ENCODE results near the gene MUC5B. TPM values are rescaled to one million over a fixed set of nuclear protein-coding genes. Genes with fewer than 3 reads are reported as not detected.

Gene MUC5B
- total RNA-seq, 1 donor from 2014 or later, result not detected

DNA sequence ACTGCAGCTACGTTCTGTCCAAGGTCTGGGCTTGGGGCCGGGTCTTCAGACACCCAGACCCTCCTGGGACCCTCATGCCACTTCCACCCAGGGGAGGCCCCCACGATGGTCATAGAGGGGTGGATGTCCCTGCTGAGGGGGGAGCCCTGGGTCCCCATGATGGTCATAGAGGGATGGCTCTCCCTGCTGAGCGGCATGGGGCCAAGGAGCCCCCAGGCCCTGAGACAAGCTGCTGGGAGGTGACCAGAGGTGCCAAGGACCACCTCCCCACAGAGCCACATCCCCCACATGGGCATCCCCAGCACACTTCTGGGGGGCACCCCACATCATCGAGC lies 7.2 kb downstream of the MUC5B start:
- no peak for FAIRE-seq
- no peak for DNase-seq (ENCODE audit: low spot score in 2 of 2)

DNA sequence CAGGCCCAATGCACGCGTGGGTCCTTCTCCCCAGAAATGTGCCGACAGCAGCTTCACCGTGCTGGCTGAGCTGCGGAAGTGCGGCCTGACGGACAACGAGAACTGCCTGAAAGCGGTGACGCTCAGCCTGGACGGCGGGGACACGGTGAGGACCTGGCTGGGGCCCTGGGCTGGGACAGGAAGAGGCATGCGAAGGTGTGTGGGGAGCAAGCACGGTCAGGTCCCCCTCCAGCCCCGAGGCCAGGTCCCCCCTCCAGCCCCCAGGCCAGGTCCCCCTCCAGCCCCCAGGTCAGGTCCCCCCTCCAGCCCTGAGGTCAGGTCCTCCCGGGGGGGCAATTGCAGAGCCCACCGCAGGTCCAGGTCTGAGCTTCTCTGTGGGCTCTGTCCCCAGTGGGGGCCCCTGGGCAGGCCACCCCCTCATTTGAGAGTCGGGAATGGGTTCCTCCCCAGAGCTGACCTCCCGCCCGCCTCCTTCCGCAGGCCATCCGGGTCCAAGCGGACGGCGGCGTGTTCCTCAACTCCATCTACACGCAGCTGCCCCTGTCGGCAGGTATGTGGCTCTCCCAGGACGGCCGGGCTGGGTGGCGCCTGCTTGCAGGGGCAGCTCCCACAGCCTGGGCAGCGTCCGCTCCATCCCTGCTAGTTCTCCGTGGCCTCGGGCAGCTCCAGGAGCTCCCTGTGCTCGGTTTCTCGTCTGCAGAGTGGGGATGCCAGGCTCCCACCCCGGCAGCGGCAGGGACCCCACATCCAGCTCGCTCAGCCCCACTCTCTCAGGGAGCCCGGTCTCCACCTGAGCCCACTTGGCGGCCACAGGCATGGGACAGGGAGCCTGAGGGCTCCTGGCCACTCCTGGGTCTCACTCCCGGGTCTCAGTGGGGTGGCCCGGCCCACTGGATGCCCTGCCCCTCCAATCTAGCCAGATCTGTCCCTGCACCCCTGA lies 7.9 kb downstream of the MUC5B start:
- DNase-seq (ENCODE audit: low spot score in 2 of 2) (no peak), FAIRE-seq (no peak)

DNA sequence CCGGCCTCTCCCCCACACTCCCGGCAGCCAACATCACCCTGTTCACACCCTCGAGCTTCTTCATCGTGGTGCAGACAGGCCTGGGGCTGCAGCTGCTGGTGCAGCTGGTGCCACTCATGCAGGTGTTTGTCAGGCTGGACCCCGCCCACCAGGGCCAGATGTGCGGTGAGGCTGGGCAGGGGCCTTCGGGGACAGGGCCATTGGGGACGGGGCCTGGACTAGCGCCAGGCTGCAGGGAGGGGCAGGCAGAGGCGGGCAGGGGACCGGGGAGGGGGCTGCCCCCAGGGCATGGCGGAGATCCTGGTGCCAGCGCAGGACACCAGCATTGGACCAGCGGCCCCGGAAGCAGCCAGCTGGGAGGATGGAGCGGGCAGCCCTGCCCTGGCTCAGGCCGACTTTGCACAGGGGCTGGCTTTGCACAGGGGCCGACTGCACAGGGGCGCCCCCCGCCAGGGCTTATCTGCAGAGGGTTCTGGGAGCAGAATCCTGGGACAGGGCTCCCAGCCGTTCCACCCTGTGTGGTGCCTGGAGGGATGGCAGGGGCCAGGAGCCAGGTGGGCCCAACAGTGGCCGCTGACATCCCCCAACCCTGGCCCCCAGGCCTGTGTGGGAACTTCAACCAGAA lies 8.6 kb downstream of the MUC5B start:
- DNase-seq (ENCODE audit: low spot score in 2 of 2), result no peak
- FAIRE-seq, result no peak

DNA sequence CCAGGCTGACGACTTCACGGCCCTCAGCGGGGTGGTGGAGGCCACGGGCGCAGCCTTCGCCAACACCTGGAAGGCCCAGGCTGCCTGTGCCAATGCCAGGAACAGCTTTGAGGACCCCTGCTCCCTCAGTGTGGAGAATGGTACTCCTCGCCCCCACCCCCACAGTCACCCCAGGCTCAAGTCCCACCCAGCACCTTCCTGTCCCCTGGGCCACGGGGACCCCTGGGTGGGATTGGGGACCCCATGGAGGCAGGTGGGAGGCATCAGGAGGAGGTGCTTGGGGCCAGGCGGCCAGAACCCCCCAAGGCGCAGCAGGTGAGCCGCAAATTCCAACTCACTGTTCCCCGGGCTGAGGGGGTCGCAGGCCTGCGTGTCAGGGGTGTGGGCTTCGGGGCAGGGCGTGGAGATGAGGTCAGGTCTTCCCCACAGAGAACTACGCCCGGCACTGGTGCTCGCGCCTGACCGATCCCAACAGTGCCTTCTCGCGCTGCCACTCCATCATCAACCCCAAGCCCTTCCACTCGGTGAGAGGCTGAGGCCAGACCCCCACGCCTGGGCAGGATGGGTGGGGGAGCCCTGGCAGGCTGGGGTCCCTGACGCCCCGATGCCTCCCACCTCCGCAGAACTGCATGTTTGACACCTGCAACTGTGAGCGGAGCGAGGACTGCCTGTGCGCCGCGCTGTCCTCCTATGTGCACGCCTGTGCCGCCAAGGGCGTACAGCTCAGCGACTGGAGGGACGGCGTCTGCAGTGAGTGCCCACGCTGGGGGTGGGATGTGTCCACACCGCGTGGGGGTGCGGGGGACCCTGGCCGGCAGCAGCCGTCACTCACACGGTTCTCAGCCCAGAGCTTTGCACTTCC lies 9.4 kb downstream of the MUC5B start:
- FAIRE-seq (no peak), DNase-seq (ENCODE audit: low spot score in 2 of 2) (no peak)

DNA sequence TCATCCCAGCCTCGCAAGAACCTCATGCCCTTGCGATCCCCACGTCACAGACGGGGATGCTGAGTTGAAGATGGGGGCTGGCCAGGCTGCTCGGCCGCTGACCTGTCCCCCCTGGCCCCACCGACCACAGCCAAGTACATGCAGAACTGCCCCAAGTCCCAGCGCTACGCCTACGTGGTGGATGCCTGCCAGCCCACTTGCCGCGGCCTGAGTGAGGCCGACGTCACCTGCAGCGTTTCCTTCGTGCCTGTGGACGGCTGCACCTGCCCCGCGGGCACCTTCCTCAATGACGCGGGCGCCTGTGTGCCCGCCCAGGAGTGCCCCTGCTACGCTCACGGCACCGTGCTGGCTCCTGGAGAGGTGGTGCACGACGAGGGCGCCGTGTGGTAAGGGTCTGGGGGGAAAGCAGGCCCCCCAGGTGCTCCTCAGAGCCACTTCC lies 10.0 kb downstream of the MUC5B start:
- no peak for DNase-seq (ENCODE audit: low spot score in 2 of 2)
- no peak for FAIRE-seq

DNA sequence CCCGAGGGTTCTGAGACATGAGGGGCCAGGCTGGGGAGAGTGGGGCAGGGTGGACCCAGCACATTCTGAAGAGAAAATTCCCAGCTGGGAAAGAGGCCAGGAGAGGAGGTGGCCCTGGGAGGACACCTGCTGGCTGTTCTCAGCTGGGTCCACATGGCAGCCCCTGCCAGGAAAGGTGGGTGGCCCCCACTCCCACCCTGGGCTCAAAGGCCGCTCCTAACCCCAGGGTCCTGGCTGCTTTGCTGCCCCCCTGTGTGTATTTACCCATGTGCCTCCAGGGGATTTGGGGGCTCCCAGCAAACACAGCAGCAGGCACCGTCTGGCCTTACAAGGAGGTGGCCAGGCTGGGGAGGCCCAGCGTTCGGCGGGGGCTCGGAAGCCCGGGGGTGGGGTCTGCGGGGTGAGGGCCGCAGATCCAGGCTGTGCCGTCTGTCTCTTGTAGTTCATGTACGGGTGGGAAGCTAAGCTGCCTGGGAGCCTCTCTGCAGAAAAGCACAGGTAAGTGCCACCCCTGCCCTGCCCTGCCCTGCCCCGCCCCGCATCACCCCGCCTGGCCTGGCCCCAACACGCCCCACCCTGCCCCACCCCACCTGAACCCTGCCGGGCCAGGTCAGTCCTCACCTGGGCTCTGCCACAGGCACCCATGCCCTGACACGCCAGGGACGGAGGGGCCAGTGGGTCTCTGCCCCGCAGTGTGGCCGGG lies 10.6 kb downstream of the MUC5B start:
- FAIRE-seq, result no peak

DNA sequence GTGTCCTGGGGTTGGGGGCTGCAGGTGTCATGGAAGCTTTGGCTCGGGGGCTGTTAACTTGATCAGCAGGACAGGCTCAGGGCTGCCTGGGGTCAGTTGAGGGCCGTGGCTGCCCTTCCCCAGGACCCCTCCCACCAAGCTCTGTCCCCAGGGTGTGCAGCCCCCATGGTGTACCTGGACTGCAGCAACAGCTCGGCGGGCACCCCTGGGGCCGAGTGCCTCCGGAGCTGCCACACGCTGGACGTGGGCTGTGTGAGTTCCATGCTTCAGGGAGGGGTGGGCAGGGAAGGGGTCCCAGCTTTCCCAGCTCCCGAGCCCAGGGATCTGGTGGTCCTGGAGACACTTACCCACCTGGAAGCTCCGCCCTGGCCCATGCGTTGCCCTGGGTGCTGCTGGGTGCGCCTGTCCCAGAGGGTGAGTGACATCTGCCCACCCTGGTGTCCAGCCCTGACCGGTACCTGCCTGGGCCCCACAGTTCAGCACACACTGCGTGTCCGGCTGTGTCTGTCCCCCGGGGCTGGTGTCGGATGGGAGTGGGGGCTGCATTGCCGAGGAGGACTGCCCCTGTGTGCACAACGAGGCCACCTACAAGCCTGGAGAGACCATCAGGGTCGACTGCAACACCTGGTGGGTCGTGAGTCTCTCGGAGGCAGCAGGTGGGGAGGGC lies 11.3 kb downstream of the MUC5B start:
- FAIRE-seq (no peak), DNase-seq (ENCODE audit: low spot score in 2 of 2) (no peak)

More for the DNA sequence above, 10.6 kb downstream of the MUC5B start:
- DNase-seq (ENCODE audit: low spot score in 2 of 2), result no peak

DNA sequence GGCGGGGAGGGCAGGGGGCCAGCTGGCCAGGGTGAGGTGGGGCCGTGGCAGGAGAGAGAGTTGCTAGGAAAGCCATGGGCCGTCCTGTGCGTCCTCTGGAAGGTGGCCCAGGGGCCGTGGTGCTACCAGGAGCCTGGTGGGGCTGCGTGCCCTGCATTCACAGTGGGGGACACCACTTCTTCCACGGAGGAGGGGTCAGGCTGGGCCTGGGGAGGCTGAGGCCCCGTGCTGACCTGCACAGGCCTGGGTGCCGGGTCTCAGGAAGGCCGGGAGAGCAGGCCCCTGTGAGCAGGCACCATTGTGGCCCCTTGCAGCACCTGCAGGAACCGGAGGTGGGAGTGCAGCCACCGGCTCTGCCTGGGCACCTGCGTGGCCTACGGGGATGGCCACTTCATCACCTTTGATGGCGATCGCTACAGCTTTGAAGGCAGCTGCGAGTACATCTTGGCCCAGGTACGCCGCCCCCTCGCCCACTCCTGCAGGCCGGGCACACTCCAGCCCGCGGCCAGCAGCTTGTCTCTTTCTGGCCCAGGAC lies 12.0 kb downstream of the MUC5B start:
- FAIRE-seq (no peak), DNase-seq (ENCODE audit: low spot score in 2 of 2) (no peak)

DNA sequence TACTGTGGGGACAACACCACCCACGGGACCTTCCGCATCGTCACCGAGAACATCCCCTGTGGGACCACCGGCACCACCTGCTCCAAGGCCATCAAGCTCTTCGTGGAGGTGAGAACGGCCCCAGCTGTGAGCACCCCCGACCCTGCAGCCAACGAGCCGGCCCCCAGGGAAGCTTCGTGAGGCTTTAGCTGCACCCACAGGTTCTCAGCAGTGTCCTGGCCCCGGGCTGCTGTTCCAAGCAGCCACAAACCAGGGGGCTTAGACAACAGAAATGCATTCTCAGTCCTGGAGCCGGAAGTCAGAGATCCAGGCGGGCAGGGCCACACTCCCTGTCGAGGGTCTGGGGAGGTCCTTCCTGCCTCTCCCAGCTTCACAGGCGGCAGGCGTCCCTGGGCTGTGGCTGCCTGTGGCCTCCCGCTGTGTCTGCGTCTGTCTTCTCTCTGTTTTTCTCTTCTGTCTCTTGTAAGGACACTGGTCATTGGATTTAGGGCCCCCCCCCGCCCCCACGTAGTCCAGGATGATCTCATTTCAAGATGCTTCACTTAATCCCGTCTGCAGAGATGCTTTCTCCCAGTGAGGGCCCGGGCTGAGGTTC lies 12.5 kb downstream of the MUC5B start:
- no peak for DNase-seq (ENCODE audit: low spot score in 2 of 2)
- no peak for FAIRE-seq

DNA sequence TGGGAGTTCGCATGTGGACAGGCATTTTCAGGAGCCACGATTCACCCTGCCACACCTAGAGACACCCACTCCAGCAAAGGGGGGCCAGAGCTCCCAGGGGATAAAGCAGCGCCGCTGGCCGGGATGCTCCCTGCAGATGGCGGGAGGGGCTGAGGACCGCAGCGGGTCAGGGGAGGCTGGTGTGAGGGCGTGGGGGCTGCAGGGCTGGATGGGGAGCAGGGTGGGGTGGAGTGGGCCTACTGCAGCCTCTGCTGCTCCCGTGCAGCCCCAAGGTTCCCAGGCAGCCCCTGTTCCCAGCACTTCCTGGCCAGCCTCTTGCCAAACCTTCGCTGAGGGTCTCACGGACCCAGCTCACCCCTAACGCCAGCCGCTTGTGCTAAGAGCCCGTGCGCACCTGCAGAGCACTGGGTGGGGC lies 13.0 kb downstream of the MUC5B start:
- no peak for FAIRE-seq
- no peak for DNase-seq (ENCODE audit: low spot score in 2 of 2)

DNA sequence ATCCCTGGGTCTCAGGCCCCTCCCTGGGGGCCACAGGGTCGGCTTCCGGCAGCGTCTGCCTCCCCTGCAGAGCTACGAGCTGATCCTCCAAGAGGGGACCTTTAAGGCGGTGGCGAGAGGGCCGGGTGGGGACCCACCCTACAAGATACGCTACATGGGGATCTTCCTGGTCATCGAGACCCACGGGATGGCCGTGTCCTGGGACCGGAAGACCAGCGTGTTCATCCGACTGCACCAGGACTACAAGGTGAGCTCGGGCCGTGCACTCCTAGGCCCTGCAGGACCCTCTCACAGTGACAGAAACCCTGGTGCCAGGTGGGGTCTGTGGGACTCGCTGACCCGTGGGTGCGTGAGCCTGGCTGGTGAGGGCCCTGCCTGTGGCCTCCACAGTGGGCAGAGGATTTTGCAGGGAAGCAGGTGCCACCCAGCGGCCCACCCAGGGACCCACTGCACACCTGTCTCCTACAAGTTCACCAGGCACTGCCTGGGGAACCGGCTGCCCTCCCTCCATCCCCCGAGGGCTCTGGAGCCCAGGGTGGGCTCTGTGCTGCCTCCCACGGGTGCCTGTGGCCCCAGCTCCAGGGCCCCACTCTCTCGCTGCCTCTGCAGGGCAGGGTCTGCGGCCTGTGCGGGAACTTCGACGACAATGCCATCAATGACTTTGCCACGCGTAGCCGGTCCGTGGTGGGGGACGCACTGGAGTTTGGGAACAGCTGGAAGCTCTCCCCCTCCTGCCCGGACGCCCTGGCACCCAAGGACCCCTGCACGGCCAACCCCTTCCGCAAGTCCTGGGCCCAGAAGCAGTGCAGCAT lies 13.7 kb downstream of the MUC5B start:
- FAIRE-seq (no peak), DNase-seq (ENCODE audit: low spot score in 2 of 2) (no peak)

DNA sequence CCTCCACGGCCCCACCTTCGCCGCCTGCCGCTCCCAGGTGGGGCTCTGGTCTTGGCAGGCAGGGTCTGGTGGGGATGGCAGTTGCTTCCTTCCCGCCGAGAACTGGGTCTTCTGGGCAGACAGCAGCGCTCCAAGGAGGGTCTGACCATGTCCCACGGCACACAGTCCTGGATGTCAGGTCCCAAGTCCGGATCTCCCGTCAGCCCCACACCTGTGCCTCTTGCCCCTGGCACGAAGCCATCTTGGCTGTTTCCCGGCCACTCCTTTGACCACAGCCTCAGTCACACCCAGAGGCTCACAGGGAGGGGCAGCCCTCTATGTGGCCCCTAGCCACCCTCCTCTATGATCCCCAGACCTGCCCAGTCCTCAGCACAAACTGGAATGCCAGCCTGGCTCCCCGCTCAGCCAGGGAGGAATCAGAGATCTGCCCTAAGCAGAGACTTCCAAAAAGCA lies 14.3 kb downstream of the MUC5B start:
- FAIRE-seq (no peak), DNase-seq (ENCODE audit: low spot score in 2 of 2) (no peak)

DNA sequence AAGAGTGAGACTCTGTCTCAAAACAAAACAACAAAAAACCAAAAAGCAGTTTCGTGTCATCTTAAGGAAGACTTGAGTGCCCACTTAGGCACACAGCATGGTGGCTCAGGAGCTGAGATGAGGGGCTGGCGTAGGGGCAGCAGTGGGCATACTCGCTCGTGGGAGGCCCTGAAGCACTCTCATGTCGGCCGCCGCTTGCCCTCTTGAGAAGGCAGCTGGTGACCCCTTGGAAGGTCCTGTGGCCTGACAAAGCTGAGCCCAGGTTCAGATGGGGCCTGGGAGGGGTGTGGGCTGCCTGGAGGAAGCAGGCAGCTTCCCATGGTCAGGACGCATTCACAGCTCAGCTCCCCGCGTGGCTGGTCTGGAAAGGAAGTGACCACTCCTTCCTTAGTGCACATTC lies 15.0 kb downstream of the MUC5B start:
- FAIRE-seq (no peak), DNase-seq (ENCODE audit: low spot score in 2 of 2) (no peak)

DNA sequence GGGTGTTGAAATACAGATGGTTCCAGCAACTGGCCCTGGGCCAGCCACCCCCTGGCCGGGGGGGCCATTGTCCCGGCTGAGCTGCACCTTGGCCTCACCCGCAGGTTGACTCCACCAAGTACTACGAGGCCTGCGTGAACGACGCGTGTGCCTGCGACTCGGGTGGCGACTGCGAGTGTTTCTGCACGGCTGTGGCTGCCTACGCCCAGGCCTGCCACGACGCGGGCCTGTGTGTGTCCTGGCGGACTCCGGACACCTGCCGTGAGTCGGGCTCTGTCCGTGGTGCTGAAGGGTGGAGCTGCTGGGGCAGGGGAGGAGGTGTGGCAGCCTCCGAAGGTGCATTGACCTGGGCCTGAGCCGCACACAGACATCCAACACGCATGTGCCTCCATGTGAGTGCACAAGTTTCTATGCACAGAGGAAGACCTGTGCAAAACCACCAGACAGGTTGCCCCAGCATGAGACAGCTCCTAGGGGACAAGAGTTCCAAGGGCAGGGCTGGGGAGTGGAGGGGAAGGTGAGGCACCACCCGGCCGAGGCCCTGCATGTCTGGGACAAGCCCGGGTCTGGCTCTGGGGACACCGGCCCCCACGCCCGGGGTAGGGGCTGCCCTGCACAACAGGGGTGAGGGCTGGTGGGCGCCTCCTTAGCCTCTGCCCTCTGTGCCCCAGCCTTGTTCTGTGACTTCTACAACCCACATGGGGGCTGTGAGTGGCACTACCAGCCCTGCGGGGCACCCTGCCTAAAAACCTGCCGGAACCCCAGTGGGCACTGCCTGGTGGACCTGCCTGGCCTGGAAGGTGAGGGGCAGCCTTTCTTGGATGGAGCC lies 16.1 kb downstream of the MUC5B start:
- DNase-seq (ENCODE audit: low spot score in 2 of 2), result no peak
- FAIRE-seq, result no peak

DNA sequence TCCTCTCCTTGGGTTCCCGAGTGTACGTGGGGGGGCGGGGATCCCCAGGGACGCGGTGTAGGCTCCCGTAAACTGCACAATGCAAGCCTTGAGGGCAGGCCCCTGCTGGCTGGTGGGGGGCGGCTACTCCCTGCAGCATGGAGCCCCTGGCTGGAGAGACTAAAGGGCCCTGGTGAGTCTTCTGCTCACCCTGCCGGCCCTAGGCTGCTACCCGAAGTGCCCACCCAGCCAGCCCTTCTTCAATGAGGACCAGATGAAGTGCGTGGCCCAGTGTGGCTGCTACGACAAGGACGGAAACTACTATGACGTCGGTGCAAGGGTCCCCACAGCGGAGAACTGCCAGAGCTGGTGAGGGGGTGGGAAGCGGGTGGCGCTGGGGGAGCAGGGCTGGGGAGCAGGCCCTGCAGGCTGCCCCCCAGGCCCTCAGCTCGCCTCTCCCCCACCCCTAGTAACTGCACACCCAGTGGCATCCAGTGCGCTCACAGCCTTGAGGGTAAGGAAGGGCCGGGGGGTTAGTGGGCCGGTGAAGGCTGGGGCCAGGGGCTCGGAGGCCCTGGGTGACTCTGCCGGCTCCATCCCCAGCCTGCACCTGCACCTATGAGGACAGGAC lies 16.8 kb downstream of the MUC5B start:
- FAIRE-seq (no peak), DNase-seq (ENCODE audit: low spot score in 2 of 2) (no peak)

DNA sequence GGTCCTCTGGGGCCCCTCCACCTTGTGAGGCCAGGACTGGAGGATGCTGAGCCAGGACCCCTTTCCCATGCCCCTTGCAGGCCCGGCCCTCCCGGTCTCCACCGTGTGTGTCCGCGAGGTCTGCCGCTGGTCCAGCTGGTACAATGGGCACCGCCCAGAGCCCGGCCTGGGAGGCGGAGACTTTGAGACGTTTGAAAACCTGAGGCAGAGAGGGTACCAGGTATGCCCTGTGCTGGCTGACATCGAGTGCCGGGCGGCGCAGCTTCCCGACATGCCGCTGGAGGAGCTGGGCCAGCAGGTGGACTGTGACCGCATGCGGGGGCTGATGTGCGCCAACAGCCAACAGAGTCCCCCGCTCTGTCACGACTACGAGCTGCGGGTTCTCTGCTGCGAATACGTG lies 17.9 kb downstream of the MUC5B start:
- DNase-seq (ENCODE audit: low spot score in 2 of 2) (no peak), FAIRE-seq (no peak)

DNA sequence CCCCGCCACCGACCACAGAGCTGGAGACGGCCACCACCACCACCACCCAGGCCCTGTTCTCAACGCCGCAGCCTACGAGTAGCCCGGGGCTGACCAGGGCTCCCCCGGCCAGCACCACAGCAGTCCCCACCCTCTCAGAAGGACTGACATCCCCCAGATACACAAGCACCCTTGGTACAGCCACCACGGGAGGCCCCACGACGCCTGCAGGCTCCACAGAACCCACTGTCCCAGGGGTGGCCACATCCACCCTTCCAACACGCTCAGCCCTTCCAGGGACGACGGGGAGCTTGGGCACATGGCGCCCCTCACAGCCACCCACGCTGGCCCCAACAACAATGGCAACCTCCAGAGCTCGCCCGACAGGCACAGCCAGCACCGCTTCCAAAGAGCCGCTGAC lies 18.8 kb downstream of the MUC5B start:
- DNase-seq (ENCODE audit: low spot score in 2 of 2) (no peak), FAIRE-seq (no peak)

Data from frontal cortex (tissue), 4 donors.